Hematopoietic multipotent progenitor cell treated with erythropoietin and hydrocortisone succinate and interleukin-3 and kit ligand, for 8 days (in vitro differentiated cells): ENCODE measurements around the gene RPLP2.

Experiments used
- DNase-seq: peaks from one replicate; pipeline ENCODE4 v3.0.0-alpha.2; 2015

Gene RPLP2

DNA sequence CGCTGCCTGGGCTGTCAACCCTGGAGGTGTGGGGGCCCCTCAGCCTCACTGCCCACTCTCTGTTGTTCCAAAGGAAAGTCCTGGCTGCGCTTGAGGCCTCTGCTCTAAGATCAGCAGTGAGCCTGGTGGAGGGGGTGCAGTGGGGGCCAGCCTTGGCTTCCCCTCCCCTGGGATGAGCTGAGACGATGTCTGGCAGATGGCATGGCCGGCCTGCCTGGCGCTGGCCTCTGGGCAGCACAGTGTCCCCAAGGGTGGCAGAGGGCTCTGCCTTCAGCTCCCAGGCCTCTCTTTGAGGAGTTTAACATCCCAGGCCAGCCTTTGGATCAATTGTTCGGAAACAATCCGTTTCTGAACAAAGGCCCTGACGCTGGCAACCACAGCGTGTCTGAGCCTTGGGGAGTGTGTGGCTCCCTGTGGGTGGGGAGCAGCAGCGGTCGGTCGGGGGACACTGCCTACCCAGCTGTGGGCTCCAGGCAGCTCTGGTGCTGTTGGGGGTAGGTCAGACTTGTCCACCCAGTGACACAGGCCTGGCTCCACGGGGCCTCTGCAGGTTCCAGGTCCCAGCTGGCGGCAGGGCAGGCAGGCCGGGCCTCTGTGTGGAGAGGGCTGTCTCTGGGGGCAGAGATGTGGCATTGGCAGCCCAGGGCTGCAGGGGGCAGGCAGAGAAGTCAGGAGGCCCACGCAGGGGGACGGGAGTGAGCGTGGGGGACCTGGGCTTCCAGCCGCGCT, 45.0 kb downstream of the RPLP2 start:
- no peak for DNase-seq

DNA sequence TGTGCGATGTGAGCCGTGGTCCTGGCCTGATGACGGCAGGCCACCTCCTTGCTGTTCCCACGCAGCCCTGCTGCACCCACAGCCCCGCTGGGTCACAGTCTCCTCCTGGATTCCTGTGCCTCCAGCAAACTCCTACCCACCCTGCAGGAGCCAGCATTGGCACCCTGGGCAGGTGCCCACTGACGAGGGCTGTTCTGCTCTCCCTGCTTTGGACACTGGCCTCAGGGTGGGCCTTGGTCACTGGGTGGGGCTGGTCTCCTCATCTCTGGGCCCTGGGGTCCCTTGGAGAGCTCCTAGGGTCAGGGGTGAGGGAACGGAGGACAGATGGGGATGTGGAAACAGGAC, 45.5 kb downstream of the RPLP2 start:
- DNase-seq: no peak

DNA sequence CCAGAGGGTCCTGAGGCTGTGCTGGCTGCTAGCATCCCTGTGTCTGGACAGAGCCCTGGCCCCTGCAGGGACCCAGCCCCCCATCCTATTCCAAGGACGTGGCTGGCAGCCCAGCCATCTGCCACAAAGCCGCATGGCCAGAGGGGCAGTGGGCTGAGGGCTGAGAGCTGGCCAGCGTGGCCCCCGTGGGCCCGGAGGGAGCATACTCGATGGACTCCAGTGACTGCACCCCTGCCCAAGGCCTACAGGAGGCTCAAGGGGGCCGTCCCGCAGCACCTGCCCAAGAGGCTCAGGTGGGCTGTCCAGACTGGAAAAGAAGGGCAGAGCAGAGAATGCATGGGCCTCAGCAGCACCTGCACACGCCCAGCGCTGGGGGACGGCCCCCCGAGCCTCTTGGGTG, 46.0 kb downstream of the RPLP2 start:
- DNase-seq: no peak

DNA sequence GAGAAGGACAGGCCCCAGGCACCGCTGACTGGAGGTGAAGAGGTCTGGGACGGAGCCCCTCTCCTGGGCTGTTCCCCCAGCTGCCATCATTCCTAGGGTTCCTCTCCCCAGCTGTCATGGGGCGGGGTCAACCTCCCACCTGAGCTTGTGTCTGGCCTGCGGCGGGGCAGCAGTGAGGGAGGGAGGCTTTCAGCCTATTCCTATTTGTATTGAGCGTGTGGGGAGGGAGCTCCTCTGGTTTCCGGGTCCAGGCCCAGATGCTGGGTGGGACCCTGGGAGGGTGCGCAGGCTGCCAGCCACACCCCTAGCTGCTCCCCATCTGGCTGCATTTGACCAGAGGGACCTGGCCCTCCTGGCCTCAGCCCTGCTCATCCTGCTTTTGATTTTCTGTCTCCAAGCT, 46.6 kb downstream of the RPLP2 start:
- DNase-seq: no peak

DNA sequence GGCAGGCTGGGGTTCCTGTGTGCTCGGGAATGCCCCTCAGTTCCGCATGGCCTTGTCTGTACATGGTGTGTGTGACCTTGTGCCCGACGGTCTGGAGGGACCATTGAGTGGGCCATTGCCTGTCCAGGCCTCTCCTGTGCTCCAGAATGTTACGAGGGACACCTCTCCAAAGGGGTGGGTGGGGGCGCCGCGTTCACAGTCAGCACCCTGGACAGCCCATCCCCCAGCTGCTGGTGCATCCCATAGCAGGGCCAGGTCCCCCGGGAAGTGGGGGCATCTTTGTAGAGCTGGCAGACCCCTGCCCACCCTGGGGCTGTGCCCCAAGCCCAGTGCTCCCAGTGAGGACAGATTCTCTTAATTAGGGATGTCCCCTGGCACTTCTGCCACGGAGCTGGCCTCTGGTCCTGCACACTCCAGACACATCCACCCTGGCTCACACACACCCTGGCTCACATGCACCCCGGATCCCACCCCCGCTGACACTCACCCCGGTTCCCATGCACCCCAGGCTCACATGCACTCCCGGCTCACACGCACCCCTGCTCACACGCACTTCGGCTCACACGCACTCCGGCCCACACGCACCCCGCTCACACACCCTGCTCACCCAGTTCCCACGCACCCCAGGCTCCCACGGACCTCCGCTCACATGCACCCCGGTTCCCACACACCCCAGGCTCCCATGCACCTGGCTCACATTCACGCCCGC, 48.4 kb downstream of the RPLP2 start:
- DNase-seq: no peak

DNA sequence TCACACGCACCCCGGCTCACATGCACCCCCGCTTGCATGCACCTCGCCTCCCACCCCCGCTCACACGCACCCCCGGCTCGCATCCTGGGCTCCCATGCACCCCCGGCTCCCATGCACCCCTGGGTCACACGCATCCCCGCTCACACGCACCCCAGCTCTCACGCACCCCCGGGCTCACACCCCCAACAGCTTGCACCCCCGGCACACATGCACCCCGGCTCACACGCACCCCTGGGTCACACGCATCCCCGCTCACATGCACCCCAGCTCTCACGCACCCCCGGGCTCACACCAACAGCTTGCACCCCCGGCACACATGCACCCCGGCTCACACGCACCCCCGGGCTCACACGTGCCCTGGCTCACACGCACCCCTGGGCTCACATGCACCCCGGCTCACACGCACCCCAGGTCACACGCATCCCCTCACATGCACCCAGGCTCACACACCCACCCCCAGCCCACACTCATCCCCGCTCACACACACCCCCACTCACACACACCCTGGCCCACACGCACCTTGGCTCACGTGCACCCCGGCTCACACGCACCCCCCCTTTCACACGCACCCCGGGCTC, 49.1 kb downstream of the RPLP2 start:
- no peak for DNase-seq

DNA sequence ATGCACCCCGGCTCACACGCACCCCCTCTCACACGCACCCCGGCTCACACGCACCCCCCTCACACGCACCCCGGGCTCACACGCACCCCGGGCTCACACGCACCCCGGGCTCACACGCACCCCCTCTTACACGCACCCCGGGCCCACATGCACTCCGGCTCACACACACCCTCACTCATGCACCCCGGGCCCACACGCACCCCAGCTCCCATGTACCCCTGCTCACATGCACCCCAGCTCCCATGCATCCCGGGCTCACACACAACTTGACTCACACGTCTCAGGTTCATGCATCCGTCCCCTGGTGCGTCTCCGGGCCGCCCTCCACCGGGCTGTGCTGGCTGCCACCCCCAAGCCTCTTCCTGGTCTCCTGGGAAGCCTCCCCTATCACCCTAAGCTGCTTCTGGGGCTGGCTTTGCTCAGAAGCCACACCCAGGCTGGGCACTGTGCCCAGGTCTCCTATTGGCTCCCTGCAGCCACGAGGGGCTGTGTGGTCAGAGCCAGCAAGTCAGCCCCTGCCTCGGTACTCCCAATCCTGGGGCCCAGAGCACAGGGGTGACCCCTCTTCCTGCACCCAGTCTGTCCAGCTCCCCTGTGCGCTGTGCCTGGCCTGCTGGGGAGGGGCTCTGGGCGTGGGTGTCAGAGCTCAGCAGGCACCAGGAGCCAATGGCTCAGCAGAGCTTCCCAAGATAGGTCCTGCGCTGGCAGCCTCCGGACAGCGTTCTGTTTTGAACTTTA, 49.8 kb downstream of the RPLP2 start:
- DNase-seq: peak; percentile 95

DNA sequence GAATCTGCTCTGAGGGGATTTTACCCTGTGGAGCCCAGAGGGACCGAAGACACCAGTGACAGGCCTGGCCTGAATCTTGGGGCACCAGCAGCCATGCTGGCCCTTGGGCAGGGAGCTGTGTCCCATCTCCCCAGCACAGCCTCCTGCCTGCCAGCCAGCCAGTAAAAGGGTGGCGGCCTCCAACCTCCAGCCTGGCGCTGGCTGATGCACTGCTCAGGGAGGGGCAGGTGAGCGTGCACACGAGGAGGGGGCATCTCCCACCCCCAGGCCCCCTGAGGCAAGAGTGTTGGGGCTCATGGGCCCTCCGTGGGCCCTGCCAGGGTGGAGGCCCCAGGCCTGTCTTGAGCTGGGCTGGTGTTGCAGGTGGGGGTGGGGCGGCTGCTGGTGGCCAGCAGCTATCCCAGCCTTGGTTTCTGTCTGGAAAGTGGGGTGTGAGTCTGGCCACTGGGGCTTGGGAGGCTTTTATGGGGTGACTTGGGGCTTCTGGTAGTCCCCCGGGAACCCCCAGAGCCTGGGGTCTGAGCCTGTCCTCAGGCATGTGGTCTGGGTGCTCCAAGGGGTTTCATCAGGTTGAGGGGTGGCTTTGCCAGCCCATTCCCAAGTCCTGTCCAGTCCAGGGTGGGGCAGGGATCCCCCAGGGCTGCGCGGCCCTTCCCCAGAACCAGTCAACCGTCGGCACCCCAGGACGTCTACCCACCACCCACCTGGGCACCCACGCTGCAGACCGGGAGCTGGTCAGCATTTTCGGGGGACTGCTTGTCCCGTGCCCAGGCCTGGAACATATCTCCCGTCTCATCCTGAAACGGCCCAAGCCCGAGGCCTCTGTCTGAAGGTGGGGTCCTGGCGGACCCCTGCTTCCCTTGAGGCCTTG, 50.7 kb downstream of the RPLP2 start:
- DNase-seq: peak; percentile 45

DNA sequence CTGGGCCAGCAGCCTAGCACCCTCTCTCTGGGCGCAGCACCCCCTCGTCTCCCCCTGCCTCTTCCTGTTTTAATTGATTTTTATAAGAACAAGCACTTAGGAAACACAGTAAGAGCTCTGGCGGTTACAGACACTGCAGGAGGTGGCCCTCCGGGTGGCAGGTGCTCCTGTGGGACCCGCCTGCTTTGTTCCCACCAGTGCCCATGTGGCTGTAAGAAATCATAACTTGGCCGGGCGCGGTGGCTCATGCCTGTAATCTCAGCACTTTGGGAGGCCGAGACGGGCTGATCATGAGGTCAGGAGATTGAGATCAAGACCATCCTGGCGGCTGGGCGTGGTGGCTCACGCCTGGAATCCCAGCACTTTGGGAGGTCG, 51.3 kb downstream of the RPLP2 start:
- DNase-seq: no peak

DNA sequence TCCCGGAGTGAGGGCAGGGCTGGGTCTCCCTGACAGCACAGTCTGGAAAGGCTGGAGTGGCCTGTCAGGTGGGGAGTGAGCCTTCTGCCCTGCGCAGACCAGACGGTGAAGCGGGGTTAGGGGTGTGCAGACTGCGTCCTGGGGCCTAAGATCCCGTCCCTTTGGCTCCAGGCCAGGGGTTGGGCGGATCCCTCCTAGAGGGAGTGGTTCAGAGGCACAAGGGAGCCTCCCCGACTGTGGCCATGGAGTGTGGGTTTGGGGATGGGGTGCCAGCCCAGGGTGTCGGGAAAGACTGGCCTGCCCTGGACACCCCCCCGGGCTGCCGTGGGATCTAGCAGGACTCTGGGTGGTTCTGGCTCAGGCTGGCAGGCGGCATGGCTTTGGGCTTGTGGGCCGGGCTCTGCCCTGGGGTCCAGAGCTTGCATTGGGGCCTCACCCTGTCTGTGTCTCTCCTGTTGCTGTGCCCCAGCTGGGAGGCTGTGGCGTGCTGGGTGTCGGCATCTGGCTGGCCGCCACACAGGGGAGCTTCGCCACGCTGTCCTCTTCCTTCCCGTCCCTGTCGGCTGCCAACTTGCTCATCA, 52.4 kb downstream of the RPLP2 start:
- DNase-seq: peak; percentile 89
